IMR-90 (cell line): Measurements from ENCODE around the gene TRAF1. TPM values are rescaled to one million over a fixed set of nuclear protein-coding genes. Genes with fewer than 3 reads are reported as not detected.

Experiments used
- ATAC-seq: fragments of 200-7000 bp; cut with Tn5 transposase; 2 replicates; pipeline ENCODE4 v1.9.1; 2020; ENCODE audit warnings: low read depth, mild to moderate bottlenecking, moderate library complexity
- BruUV-seq: library from RNA; stranded (reverse); fragments of 400-500 nt; replicated peaks from 2 replicates; lab custom pipeline; 2021; lab: Mats Ljungman, UMichigan
- CTCF ChIA-PET: fragments of 300-600 bp; formaldehyde crosslinking; extraction: SDS; loops from one replicate; lab custom pipeline; 2021; ENCODE audit warnings: antibody characterized with exemption; lab: Yijun Ruan, JAX
- POLR2A ChIA-PET: fragments of 300-600 bp; sonication (Branson Sonifier 250); formaldehyde crosslinking; loops from one replicate; lab custom pipeline; 2022; ENCODE audit warnings: antibody characterized with exemption; ENCODE audit not compliant: unreplicated experiment; lab: Charles Lee
- DNase-seq: peaks from one replicate; pipeline ENCODE4 v3.0.0; 2013
- H2AFZ ChIP-seq: replicated peaks from 2 replicates; pipeline ENCODE3; 2013; ENCODE audit warnings: low read length, mild to moderate bottlenecking; ENCODE audit not compliant: poor library complexity
- H2AK5ac ChIP-seq: 2 replicates; pipeline ENCODE4 v1.6.1; 2013; ENCODE audit warnings: low read depth, low read length, inconsistent platforms
- H2AK9ac ChIP-seq: replicated peaks from 2 replicates; pipeline ENCODE3; 2013; ENCODE audit warnings: mild to moderate bottlenecking, low read depth, low read length, moderate library complexity; ENCODE audit not compliant: poor library complexity
- H2BK120ac ChIP-seq: 2 replicates; pipeline ENCODE4 v1.6.1; 2013; ENCODE audit warnings: low read depth, low read length, inconsistent platforms
- H2BK15ac ChIP-seq: 3 replicates; pipeline ENCODE4 v1.6.1; 2013; ENCODE audit warnings: low read depth, low read length, inconsistent platforms
- H2BK20ac ChIP-seq: 2 replicates; pipeline ENCODE4 v1.6.1; 2013; ENCODE audit warnings: low read depth, mild to moderate bottlenecking, inconsistent platforms, low read length, moderate library complexity
- H2BK5ac ChIP-seq: 2 replicates; pipeline ENCODE4 v1.6.1; 2013; ENCODE audit warnings: mild to moderate bottlenecking, low read depth, low read length, inconsistent platforms; ENCODE audit not compliant: poor library complexity, severe bottlenecking
- H3K14ac ChIP-seq: replicated peaks from 2 replicates; pipeline ENCODE4 v1.6.1; 2013; ENCODE audit warnings: low read depth, low read length, inconsistent platforms
- H3K18ac ChIP-seq: 2 replicates; pipeline ENCODE4 v1.6.1; 2013; ENCODE audit warnings: low read depth, low read length, control low read depth
- H3K23ac ChIP-seq: 2 replicates; pipeline ENCODE4 v1.6.1; 2013; ENCODE audit warnings: low read depth, low read length, inconsistent platforms
- H3K27ac ChIP-seq: 2 replicates; pipeline ENCODE4 v1.5.1; 2013; ENCODE audit warnings: mild to moderate bottlenecking, control low read depth, low read length; ENCODE audit not compliant: insufficient read depth
- H3K27me3 ChIP-seq: 2 replicates; pipeline ENCODE4 v1.6.1; 2013; ENCODE audit warnings: low read length; ENCODE audit not compliant: control insufficient read depth, insufficient read depth
- H3K36me3 ChIP-seq: 2 replicates; pipeline ENCODE4 v1.6.1; 2013; ENCODE audit warnings: low read length, mixed read lengths; ENCODE audit not compliant: control insufficient read depth, insufficient read depth
- H3K4ac ChIP-seq: 2 replicates; pipeline ENCODE4 v1.6.1; 2013; ENCODE audit warnings: low read depth, low read length, inconsistent platforms
- H3K4me1 ChIP-seq: 2 replicates; pipeline ENCODE4 v1.6.1; 2013; ENCODE audit warnings: low read length, mixed read lengths; ENCODE audit not compliant: control insufficient read depth, insufficient read depth
- H3K4me2 ChIP-seq: 2 replicates; pipeline ENCODE4 v1.6.1; 2013; ENCODE audit warnings: low read depth, mild to moderate bottlenecking, control low read depth, low read length, moderate library complexity
- H3K4me3 ChIP-seq: 2 replicates; pipeline ENCODE4 v1.5.1; 2013; ENCODE audit warnings: low read depth, mild to moderate bottlenecking, control low read depth, low read length, moderate library complexity; ENCODE audit not compliant: insufficient read depth
- H3K56ac ChIP-seq: 2 replicates; pipeline ENCODE4 v1.6.1; 2013; ENCODE audit warnings: low read length, inconsistent platforms; ENCODE audit not compliant: insufficient read depth; ENCODE audit errors: extremely low read depth
- H3K79me1 ChIP-seq, 2 experiments: 2 replicates each; pipeline ENCODE4 v1.6.1; 2013; ENCODE audit warnings: low read length in 2 of 2, inconsistent platforms in 1 of 2, low read depth in 1 of 2
- H3K9ac ChIP-seq: 2 replicates; pipeline ENCODE4 v1.6.1; 2013; ENCODE audit warnings: low read depth, low read length, control low read depth
- H3K9me1 ChIP-seq: 2 replicates; pipeline ENCODE4 v1.6.1; 2013; ENCODE audit warnings: low read length, inconsistent platforms; ENCODE audit not compliant: insufficient read depth
- H3K9me3 ChIP-seq: 2 replicates; pipeline ENCODE4 v1.6.1; 2013; ENCODE audit warnings: low read length; ENCODE audit not compliant: control insufficient read depth, insufficient read depth
- H4K20me1 ChIP-seq: 2 replicates; pipeline ENCODE4 v1.6.1; 2013; ENCODE audit warnings: low read length, inconsistent platforms; ENCODE audit not compliant: insufficient read depth
- H4K5ac ChIP-seq: 2 replicates; pipeline ENCODE4 v1.6.1; 2013; ENCODE audit warnings: mild to moderate bottlenecking, low read depth, low read length, control low read depth
- H4K8ac ChIP-seq, 2 experiments: 2 replicates each; pipeline ENCODE4 v1.6.1; 2013; ENCODE audit warnings: low read depth in 2 of 2, low read length in 2 of 2, control low read depth in 1 of 2, inconsistent platforms in 1 of 2
- H4K91ac ChIP-seq: 2 replicates; pipeline ENCODE4 v1.6.1; 2013; ENCODE audit warnings: low read depth, low read length, inconsistent platforms; ENCODE audit not compliant: insufficient read depth
- CEBPB ChIP-seq: IDR thresholded peaks from 2 replicates; pipeline ENCODE4 v1.6.1; 2012; ENCODE audit warnings: low read depth, low read length, improper control_type of control experiment
- CHD1 ChIP-seq: IDR thresholded peaks from 2 replicates; pipeline ENCODE4 v1.6.1; 2012; ENCODE audit warnings: low read depth, low read length, improper control_type of control experiment
- CTCF ChIP-seq: conservative IDR thresholded peaks from 2 replicates; pipeline ENCODE4 v1.5.1; 2012; ENCODE audit warnings: mild to moderate bottlenecking, low read depth, low read length, improper control_type of control experiment
- FOS ChIP-seq: fragments of 150-350 bp; IDR thresholded peaks from 2 replicates; pipeline ENCODE4 v1.6.1; 2016; ENCODE audit warnings: low read depth, low read length
- MAFK ChIP-seq: IDR thresholded peaks from 2 replicates; pipeline ENCODE4 v1.6.1; 2012; ENCODE audit warnings: low read depth, low read length, improper control_type of control experiment
- MAZ ChIP-seq: IDR thresholded peaks from 2 replicates; pipeline ENCODE4 v1.6.1; 2012; ENCODE audit warnings: low read depth, mild to moderate bottlenecking, low read length, improper control_type of control experiment, moderate library complexity, borderline replicate concordance
- MXI1 ChIP-seq: IDR thresholded peaks from 2 replicates; pipeline ENCODE4 v1.6.1; 2012; ENCODE audit warnings: low read depth, mild to moderate bottlenecking, low read length, moderate library complexity, borderline replicate concordance
- NFE2L2 ChIP-seq: fragments of 150-350 bp; IDR thresholded peaks from 2 replicates; pipeline ENCODE4 v1.6.1; 2016; ENCODE audit warnings: low read depth, mild to moderate bottlenecking, low read length
- POLR2A ChIP-seq: IDR thresholded peaks from 2 replicates; pipeline ENCODE4 v1.6.1; 2012; ENCODE audit warnings: mild to moderate bottlenecking, low read depth, low read length
- RAD21 ChIP-seq: IDR thresholded peaks from 2 replicates; pipeline ENCODE4 v1.6.1; 2012; ENCODE audit warnings: low read length, improper control_type of control experiment
- RCOR1 ChIP-seq: IDR thresholded peaks from 2 replicates; pipeline ENCODE4 v1.6.1; 2012; ENCODE audit warnings: mild to moderate bottlenecking, low read length, improper control_type of control experiment; ENCODE audit not compliant: insufficient replicate concordance
- RFX5 ChIP-seq: IDR thresholded peaks from 2 replicates; pipeline ENCODE4 v1.8.0; 2012; ENCODE audit warnings: low read depth, mild to moderate bottlenecking, low read length, moderate library complexity
- SMC3 ChIP-seq: fragments of 150-350 bp; IDR thresholded peaks from 2 replicates; pipeline ENCODE4 v1.6.1; 2016; ENCODE audit warnings: low read depth, mild to moderate bottlenecking, antibody characterized with exemption, low read length, moderate library complexity
- WGBS, 2 experiments: methylation state at CpG; one replicate each; pipeline versions ENCODE4 v1.1.5 to v1.1.7; 2013; ENCODE audit warnings: missing lambda C conversion rate in 2 of 2; ENCODE audit not compliant: insufficient read length in 1 of 2; ENCODE audit errors: extremely low coverage in 2 of 2; 5-methylcytosine and 5-hydroxymethylcytosine counted together
- dilution Hi-C: fragments of 300-500 bp; cut with HindIII; formaldehyde crosslinking; loops from one replicate; pipeline ENCODE4 v1.14.3; 2018; ENCODE audit warnings: low sequenced_read_pairs; ENCODE audit not compliant: unreplicated experiment
- in situ Hi-C: fragments of 300-500 bp; cut with MboI; formaldehyde crosslinking; loops from 3 replicates; pipeline ENCODE4 v1.14.3; 2019; ENCODE audit warnings: low sequenced_read_pairs, inconsistent platforms, mixed read lengths
- intact Hi-C: fragments of 100-400 bp; cut with micrococcal nuclease; formaldehyde crosslinking; loops from 2 replicates; pipeline ENCODE4 v1.10.0; 2022
- polyA plus RNA-seq, 3 experiments: library from polyadenylated mRNA; depleted of rRNA; stranded (reverse); fragments of >200 nt; gene quantifications; 2 replicates each; pipeline ENCODE4 v1.2.3, GENCODE V29; 2012; ENCODE audit warnings: low replicate concordance in 1 of 3
- total RNA-seq: library from RNA; depleted of rRNA; stranded (reverse); fragments of >200 nt; gene quantifications from 2 replicates; pipeline ENCODE4 v1.2.3, GENCODE V29; 2012

TRAF1 gene
- total and polyA plus RNA-seq, 2 of the 4 experiments (the other 2 are of a cell fraction): 3.9 to 4.1 TPM

- H3K18ac ChIP-seq: no peak overlapping the region
- peaks cover 14% of the 10 kb centered on the region for H3K9me1 ChIP-seq
- dilution Hi-C loops (no loop called here), in situ Hi-C loops (no loop called here), intact Hi-C loops (no loop called here)
- no peak overlapping the region for H3K4ac ChIP-seq
- H4K91ac ChIP-seq: no peak overlapping the region
- H2BK15ac ChIP-seq: no peak overlapping the region
- H2AK5ac ChIP-seq: peak overlapping the region; percentile 83; the same call in 1 of the 2 replicates
- H2AK9ac ChIP-seq: no peak overlapping the region
- no peak overlapping the region for H3K23ac ChIP-seq
- H4K8ac ChIP-seq: no peak overlapping the region
- peaks cover 20% of the 10 kb centered on the region for H3K4me1 ChIP-seq
- CTCF ChIA-PET: interaction anchor here (0.9 to 1.4 kb wide), 3 partner anchors 20 to 31 kb away, joined by 3 to 5 read pairs (median 4); no protein-coding TSS in a partner anchor
- no peak overlapping the region for H3K56ac ChIP-seq
- no peak overlapping the region for H2AFZ ChIP-seq
- no peak overlapping the region for H3K4me3 ChIP-seq
- H2BK120ac ChIP-seq: no peak overlapping the region
- WGBS, 2 experiments: 81% methylated on average over 3 of the region's 8 CpGs; no CpG with 5 or more reads in 1 of the 2 experiments
- 0 out of 2 replicates have a peak, but pooled peaks cover 2% of the 10 kb centered on the region for H3K9me3 ChIP-seq
- peak overlapping the region; percentile 20 for H2BK20ac ChIP-seq
- peaks cover 0 to 17% of the 10 kb centered on the region in 2 experiments; a peak in 2 of 4 replicates for H3K79me1 ChIP-seq
- H4K5ac ChIP-seq: no peak overlapping the region
- H4K20me1 ChIP-seq: no peaks in the 10 kb centered on the region
- no peak for DNase-seq
- H2BK5ac ChIP-seq: no peak overlapping the region
- no peak for TF ChIP-seq MAFK
- no peak for TF ChIP-seq MXI1
- TF ChIP-seq POLR2A: no peak
- TF ChIP-seq RFX5: no peak
- TF ChIP-seq RAD21: no peak
- TF ChIP-seq CTCF: no peak
- TF ChIP-seq NFE2L2: no peak
- no peak for TF ChIP-seq RCOR1
- TF ChIP-seq MAZ: no peak
- no peak for TF ChIP-seq CHD1
- no peak for TF ChIP-seq FOS
- no peak for TF ChIP-seq CEBPB
- TF ChIP-seq SMC3: no peak
- no peak overlapping the region for H3K4me2 ChIP-seq
- no peaks in the 10 kb centered on the region for H3K27me3 ChIP-seq
- no TSS peak for BruUV-seq
- H3K27ac ChIP-seq: no peak overlapping the region
- H3K9ac ChIP-seq: no peak overlapping the region
- POLR2A ChIA-PET: no interaction called here
- no peak overlapping the region for H3K14ac ChIP-seq
- H3K36me3 ChIP-seq: peaks cover 2% of the 10 kb centered on the region; the same call in 1 of the 2 replicates
- ATAC-seq: no peak
These were observed 9.4 kb downstream of the TRAF1 start for GRCh38 chr9:120916991-120917880.
